DMS 273 (cell line): ENCODE results near the gene SAMD5.
A peak's percentile ranks its signal among the peaks of the same experiment; 100 is the strongest.

Experiments used
- DNase-seq: peaks from one replicate; lab custom pipeline; 2025; ENCODE audit not compliant: unreplicated experiment; lab: John Stamatoyannopoulos, UW

The SAMD5 gene

GRCh38 chr6:147564556-147564955, 56.1 kb downstream of the SAMD5 start:
- no peak for DNase-seq

- DNase-seq = no peak
These were observed 57.9 kb downstream of the SAMD5 start for GRCh38 chr6:147566244-147566898.

GRCh38 chr6:147567141-147567805, 58.8 kb downstream of the SAMD5 start:
- no peak for DNase-seq

GRCh38 chr6:147569788-147570187, 61.3 kb downstream of the SAMD5 start:
- no peak for DNase-seq

GRCh38 chr6:147570681-147571080, 62.2 kb downstream of the SAMD5 start:
- no peak for DNase-seq

DNA sequence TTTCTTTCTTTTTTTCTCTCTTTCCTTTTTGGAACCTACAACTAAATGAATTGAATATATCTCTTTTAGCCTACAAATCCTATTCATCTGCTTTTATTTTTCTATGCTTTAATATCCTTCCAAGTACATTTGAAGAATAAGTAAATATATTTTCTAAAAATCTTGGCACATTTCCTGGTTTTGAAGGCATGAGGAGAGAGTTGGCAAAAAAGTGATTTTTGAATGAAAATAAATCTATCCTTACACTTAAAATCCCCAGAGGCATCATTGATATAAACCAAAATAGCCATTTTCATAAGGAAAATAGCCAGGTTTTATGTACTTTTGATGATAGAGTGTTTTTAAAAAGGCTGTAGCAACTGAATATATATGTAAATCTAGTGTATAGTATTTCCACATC, 69.0 kb downstream of the SAMD5 start:
- DNase-seq = no peak

DNA sequence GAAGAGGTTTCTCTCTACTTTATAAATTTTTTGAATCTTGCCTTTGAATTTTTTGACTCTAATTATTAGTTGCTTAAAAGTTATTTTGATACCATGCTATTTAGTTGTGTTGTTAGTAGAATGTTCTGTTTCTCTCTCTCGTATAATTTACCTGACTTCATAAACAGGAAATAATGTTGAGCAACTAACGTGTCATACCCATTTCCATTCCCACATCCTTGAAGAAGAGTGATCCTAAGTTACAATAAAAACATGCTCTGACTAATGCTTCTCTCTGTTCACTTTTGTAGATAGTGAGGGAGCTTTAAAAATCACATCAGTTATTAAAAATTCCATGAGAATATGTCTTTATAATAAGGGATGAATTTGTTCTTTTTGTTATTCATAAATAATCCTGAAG, 69.7 kb downstream of the SAMD5 start:
- no peak for DNase-seq

DNA sequence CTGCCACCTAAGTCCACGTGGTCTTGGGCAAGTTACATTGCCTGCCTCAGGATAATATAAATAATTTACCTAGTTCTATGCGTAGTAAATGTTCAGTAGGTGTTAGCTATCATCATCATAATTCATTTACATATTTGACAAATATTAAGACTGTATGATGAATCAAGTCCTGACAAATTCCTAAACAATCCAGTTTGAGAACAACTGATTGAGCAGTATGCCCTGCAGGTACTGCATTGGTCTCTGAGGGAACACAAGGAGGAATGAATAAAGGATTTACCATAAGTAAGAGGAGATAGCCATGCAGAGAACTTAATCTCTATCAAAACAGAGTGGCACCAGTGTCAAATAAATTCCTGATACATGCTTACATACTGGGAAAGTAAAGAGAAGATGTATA, 70.4 kb downstream of the SAMD5 start:
- no peak for DNase-seq

DNA sequence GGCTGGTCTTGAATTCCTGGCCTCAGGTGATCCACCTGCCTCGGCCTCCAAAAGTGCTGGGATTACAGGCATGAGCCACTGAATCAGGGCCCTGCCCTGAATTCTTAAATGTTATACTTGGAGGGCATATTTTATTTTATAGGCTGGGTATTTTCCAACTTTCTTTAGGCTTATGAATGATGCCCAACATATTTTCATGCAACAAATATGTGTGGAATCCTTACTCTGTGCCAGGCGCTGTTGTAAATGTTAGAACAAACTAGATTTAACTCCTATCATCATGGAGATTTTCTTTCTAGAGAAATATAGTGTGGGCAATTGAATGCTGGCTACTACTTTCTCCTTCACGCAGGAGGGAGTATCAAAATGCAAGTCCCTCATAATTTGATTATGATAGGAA, 71.2 kb downstream of the SAMD5 start:
- DNase-seq = no peak

- no peak for DNase-seq
These were observed 74.5 kb downstream of the SAMD5 start for GRCh38 chr6:147582991-147583390.

- peak; percentile 4 for DNase-seq
These were observed 76.8 kb downstream of the SAMD5 start for GRCh38 chr6:147585256-147585655.

- DNase-seq = peak; percentile 10
These were observed 77.6 kb downstream of the SAMD5 start for GRCh38 chr6:147586044-147586443.

- DNase-seq = no peak
These were observed 79.4 kb downstream of the SAMD5 start for GRCh38 chr6:147587907-147588306.

DNA sequence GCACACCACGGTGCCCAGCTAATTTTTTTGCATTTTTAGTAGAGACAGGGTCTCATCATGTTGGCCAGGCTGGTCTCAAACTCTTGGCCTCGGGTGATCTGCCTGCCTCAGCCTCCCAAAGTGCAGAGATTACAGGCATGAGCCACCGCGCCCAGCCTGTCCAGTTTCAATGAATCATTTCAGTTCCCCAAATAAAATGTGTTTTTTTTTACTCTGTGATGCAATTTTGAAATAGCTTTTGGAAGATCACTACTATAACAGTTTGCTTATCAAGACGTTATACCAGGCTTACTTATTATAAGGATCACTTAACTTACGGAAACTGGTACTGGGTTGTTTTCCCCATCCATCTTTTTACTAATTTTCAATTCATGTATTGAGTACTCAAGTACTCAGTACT, 80.0 kb downstream of the SAMD5 start:
- DNase-seq = no peak

GRCh38 chr6:147589739-147590250, 81.3 kb downstream of the SAMD5 start:
- DNase-seq = no peak

GRCh38 chr6:147595961-147596360, 87.5 kb downstream of the SAMD5 start:
- DNase-seq = no peak

- no peak for DNase-seq
These were observed 95.0 kb downstream of the SAMD5 start for GRCh38 chr6:147603392-147604081.

GRCh38 chr6:147604373-147604772, 95.9 kb downstream of the SAMD5 start:
- peak; percentile 10 for DNase-seq

DNA sequence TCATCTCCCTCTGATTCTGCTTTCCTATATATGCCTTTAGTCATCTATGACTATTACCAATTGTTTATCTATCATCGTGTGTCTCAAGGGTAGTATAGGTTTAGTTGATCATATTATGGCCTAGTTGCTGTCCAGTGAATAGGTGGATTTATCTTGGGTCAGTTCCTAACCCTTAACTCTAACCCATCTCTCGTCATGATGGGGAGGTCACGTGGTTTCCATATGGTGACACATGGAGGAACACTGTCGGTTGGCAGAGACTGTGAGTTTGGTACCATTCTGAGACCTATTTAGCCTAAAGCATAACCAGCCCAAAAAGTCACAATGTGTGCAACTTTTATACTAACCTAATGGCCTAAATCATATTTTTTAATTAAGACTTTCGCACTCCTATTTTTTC, 103.5 kb downstream of the SAMD5 start:
- DNase-seq = no peak

DNA sequence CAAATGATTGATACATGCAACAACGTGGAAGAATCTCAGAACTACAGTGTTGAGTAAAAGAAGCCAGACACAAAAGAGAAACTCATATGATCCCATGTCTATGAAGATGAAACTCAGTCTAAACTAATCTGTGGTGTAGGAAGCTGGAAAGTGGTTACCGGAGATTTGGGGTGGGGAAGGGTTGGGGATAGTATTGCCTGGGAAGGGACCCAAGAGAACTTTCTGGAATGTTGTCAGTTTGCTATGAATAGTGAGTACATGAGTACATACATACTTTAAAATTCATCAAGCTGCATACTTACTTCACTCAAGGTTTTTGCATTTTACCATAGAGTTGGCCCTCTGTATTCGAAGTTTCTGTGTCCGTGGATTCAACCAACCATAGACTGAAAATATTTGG, 106.0 kb downstream of the SAMD5 start:
- DNase-seq = no peak

DNA sequence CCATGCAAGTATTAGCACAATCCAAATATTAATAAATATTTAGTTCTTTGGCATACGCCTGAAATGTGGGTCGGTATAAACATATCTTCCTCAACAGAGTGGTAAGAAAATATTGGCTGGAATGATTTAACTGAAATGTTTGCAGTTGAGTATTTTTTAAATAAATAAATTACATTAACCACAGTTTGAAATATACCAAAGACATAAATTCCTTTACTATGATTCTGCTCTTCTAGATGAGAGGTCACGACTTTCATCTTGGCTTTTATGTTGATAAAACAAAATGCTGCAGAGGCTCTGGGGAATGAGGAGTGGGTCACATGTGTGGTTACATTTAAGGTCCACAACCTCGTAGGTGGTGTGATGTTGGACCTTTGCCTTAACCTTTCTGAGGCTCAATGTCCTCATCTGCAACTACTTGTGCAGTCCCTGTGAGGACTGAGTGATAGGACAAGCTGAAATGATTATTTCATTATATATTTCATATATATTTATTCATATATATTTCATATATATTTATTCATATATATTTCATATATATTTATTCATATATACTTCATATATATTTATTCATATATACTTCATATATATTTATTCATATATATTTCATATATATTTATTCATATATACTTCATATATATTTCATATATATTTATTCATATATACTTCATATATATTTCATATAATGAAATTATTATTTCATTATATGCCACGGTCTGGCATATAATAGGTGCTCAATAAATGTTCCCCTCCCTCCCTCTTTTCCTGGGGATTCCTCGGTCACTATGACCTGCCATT, 107.4 kb downstream of the SAMD5 start:
- no peak for DNase-seq
